HCT116 (cell line): ENCODE data around the gene SCAF4. TPM values are rescaled to one million over a fixed set of nuclear protein-coding genes. Genes with fewer than 3 reads are reported as not detected.

Experiments
- ATAC-seq: fragments of 200-7000 bp; cut with Tn5 transposase; 2 replicates; pipeline ENCODE4 v1.9.1; 2020; ENCODE audit warnings: mild to moderate bottlenecking, moderate library complexity
- BruUV-seq: library from RNA; stranded (reverse); fragments of 400-500 nt; replicated peaks from 2 replicates; lab custom pipeline; 2021; lab: Mats Ljungman, UMichigan
- CTCF ChIA-PET: fragments of 300-600 bp; sonication (Branson Sonifier 250); formaldehyde crosslinking; loops from one replicate; lab custom pipeline; 2021; ENCODE audit warnings: antibody characterized with exemption; lab: Charles Lee
- POLR2A ChIA-PET: fragments of 300-600, 350-600 bp; sonication (Branson Sonifier 250); formaldehyde crosslinking; loops from one replicate; lab custom pipeline; 2021; ENCODE audit warnings: antibody characterized with exemption; lab: Charles Lee
- RAD21 ChIA-PET, 2 experiments: fragments of 300-600 bp; sonication (Branson Sonifier 250); formaldehyde crosslinking; loops; one replicate each; lab custom pipeline; 2023; ENCODE audit warnings: low total read pairs in 2 of 2; ENCODE audit not compliant: uncharacterized antibody in 2 of 2, unreplicated experiment in 2 of 2, low non-redundant PET in 1 of 2; lab: Charles Lee
- DNase-seq: peaks from one replicate; pipeline ENCODE4 v3.0.0-alpha.2; 2010; ENCODE audit warnings: low read depth, low spot score
- H2AFZ ChIP-seq: fragments of 200-600 bp; shearing (Covaris generic), sonication (generic); 2 replicates; pipeline ENCODE4 v1.6.1; 2017; ENCODE audit warnings: low read depth, mixed run types, mixed read lengths, antibody characterized with exemption, low read length; ENCODE audit not compliant: poor library complexity, severe bottlenecking
- H3K27ac ChIP-seq: 2 replicates; pipeline ENCODE4 v1.5.1; 2012; ENCODE audit warnings: low read depth, low read length
- H3K27me3 ChIP-seq: fragments of 200-600 bp; sonication (generic); 2 replicates; pipeline ENCODE4 v1.6.1; 2016; ENCODE audit warnings: mixed run types, low read length, mixed read lengths; ENCODE audit not compliant: insufficient read depth
- H3K36me3 ChIP-seq, 2 experiments: fragments of 200-500 bp in 1 of 2; fragments of 200-600 bp in 1 of 2; sonication (Bioruptor generic) in 1 of 2; sonication (generic) in 1 of 2; 2 replicates each; pipeline versions ENCODE4 v1.5.1 to v1.6.1; 2014 to 2016; ENCODE audit warnings: low read length in 2 of 2, inconsistent platforms in 1 of 2, mixed read lengths in 1 of 2, mixed run types in 1 of 2; ENCODE audit not compliant: insufficient read depth in 2 of 2, control insufficient read depth in 1 of 2
- H3K4me1 ChIP-seq, 2 experiments: fragments of 200-600 bp in 1 of 2; sonication (generic) in 1 of 2; 2 replicates each; pipeline versions ENCODE4 v1.5.1 to v1.6.1; 2012 to 2017; ENCODE audit warnings: low read length in 2 of 2, inconsistent platforms in 1 of 2, mild to moderate bottlenecking in 1 of 2, mixed read lengths in 1 of 2, mixed run types in 1 of 2, moderate library complexity in 1 of 2; ENCODE audit not compliant: insufficient read depth in 2 of 2, control insufficient read depth in 1 of 2
- H3K4me2 ChIP-seq: fragments of 200-600 bp; sonication (generic); 2 replicates; pipeline ENCODE4 v1.6.1; 2017; ENCODE audit warnings: mixed run types, low read length, mixed read lengths
- H3K4me3 ChIP-seq, 2 experiments: fragments of 200-600 bp in 1 of 2; sonication (generic) in 1 of 2; replicated peaks in 1 of 2; 2 replicates each; pipeline ENCODE4 v1.5.1; 2011 to 2016; ENCODE audit warnings: low read length in 2 of 2, control low read depth in 1 of 2, low read depth in 1 of 2, mild to moderate bottlenecking in 1 of 2, mixed read lengths in 1 of 2, mixed run types in 1 of 2
- H3K79me2 ChIP-seq: fragments of 200-600 bp; sonication (generic); 2 replicates; pipeline ENCODE4 v1.6.1; 2017; ENCODE audit warnings: mild to moderate bottlenecking, mixed run types, low read length, moderate library complexity, mixed read lengths; ENCODE audit not compliant: insufficient read depth
- H3K9ac ChIP-seq: fragments of 200-600 bp; sonication (generic); 2 replicates; pipeline ENCODE4 v1.6.1; 2016; ENCODE audit warnings: low read length, mixed read lengths
- H3K9me2 ChIP-seq: fragments of 200-600 bp; sonication (generic), shearing (Covaris generic); 2 replicates; pipeline ENCODE4 v1.6.1; 2017; ENCODE audit warnings: mixed run types, mild to moderate bottlenecking, moderate library complexity; ENCODE audit not compliant: insufficient read depth
- H3K9me3 ChIP-seq, 2 experiments: fragments of 200-500 bp in 1 of 2; fragments of 200-600 bp in 1 of 2; sonication (Bioruptor generic) in 1 of 2; sonication (generic) in 1 of 2; 2 replicates each; pipeline ENCODE4 v1.6.1; 2014 to 2017; ENCODE audit warnings: low read length in 2 of 2, mixed read lengths in 2 of 2, inconsistent platforms in 1 of 2, low read depth in 1 of 2, mild to moderate bottlenecking in 1 of 2, mixed run types in 1 of 2, moderate library complexity in 1 of 2; ENCODE audit not compliant: control insufficient read depth in 1 of 2, insufficient read depth in 1 of 2
- H4K20me1 ChIP-seq: fragments of 200-600 bp; sonication (generic), shearing (Covaris generic); 2 replicates; pipeline ENCODE4 v1.6.1; 2017; ENCODE audit warnings: mixed run types, mild to moderate bottlenecking, moderate library complexity; ENCODE audit not compliant: insufficient read depth
- CTCF ChIP-seq, 3 experiments: fragments of 200-600 bp in 1 of 3; sonication (generic) in 1 of 3; IDR thresholded peaks in 2 of 3; conservative IDR thresholded peaks in 1 of 3; 2 replicates each; pipeline ENCODE4 v1.5.1; 2012 to 2017; ENCODE audit warnings: low read depth in 2 of 3, low read length in 2 of 3, antibody characterized with exemption in 1 of 3, borderline replicate concordance in 1 of 3, control low read depth in 1 of 3, mild to moderate bottlenecking in 1 of 3, mixed read lengths in 1 of 3, mixed run types in 1 of 3, moderate library complexity in 1 of 3; ENCODE audit not compliant: insufficient read depth in 1 of 3
- EZH2 ChIP-seq: fragments of 200-600 bp; sonication (generic); IDR thresholded peaks from 2 replicates; pipeline ENCODE4 v1.6.1; 2017; ENCODE audit warnings: antibody characterized with exemption, mixed run types
- MAX ChIP-seq: IDR thresholded peaks from 2 replicates; pipeline ENCODE4 v1.6.1; 2012
- ZBTB33 ChIP-seq: IDR thresholded peaks from 2 replicates; pipeline ENCODE4 v1.6.1; 2011; ENCODE audit warnings: mild to moderate bottlenecking, low read length, moderate library complexity; ENCODE audit not compliant: insufficient replicate concordance; ENCODE audit errors: extremely low read depth
- intact Hi-C: fragments of 100-400 bp; cut with micrococcal nuclease; formaldehyde crosslinking; loops from 2 replicates; pipeline ENCODE4 v1.10.0; 2022
- total RNA-seq: library from RNA; stranded (reverse); gene quantifications from one replicate; pipeline ENCODE4 v1.2.1, GENCODE V29; 2021; ENCODE audit not compliant: unreplicated experiment

SCAF4 gene
- total RNA-seq, 1 experiment from 2014 or later, result 31.1 TPM

- H3K4me2 ChIP-seq, result no peak overlapping the region
- no peak overlapping the region for H3K27ac ChIP-seq
- no peaks in the 10 kb centered on the region for H4K20me1 ChIP-seq
- no peak for TF ChIP-seq EZH2
- TF ChIP-seq MAX, result no peak
- no peak for TF ChIP-seq ZBTB33
- no peak for TF ChIP-seq CTCF (IDR thresholded peaks at IDR 0.05 in 2 of 3, conservative IDR thresholded peaks at IDR 0.05 in 1 of 3; ENCODE audit: borderline replicate concordance in 1 of 3, insufficient read depth in 1 of 3, low read depth in 2 of 3, low read length in 2 of 3)
- TF ChIP-seq, all 23 proteins: peak for 0
- Histone ChIP-seq H3K27me3 (no peaks in the 10 kb centered on the region), H3K79me2 (no peaks in the 10 kb centered on the region), H2AFZ (no peak overlapping the region), H3K4me1 (no peaks in the 10 kb centered on the region), H3K9ac (no peak overlapping the region), H3K9me2 (no peaks in the 10 kb centered on the region), H3K4me3 (no peak overlapping the region), H3K36me3 (no peaks in the 10 kb centered on the region), H3K9me3 (no peaks in the 10 kb centered on the region)
- BruUV-seq, result no TSS peak
- ChIA-PET CTCF (no interaction called here), RAD21 (no interaction called here), POLR2A (no interaction called here)
- ATAC-seq (no peak), DNase-seq (no peak)
- intact Hi-C loops, result no loop called here
These were observed 36.8 kb upstream of the SCAF4 start for GRCh38 chr21:31768710-31769109.
